HEK293 (cell line): ENCODE measurements around the gene TIRAP.

Experiments
- IKZF3 ChIP-seq: fragments of 450-650 bp; IDR thresholded peaks from 2 replicates; pipeline ENCODE4 v1.5.0; 2018; ENCODE audit warnings: missing biosample characterization, mild to moderate bottlenecking, missing genetic modification characterization, moderate library complexity
- KLF16 ChIP-seq: fragments of 450-650 bp; formaldehyde crosslinking; IDR thresholded peaks from 2 replicates; pipeline ENCODE4 v1.5.1; 2017; ENCODE audit warnings: missing biosample characterization, missing genetic modification characterization
- KLF8 ChIP-seq: fragments of 450-650 bp; formaldehyde crosslinking; IDR thresholded peaks from 2 replicates; pipeline ENCODE4 v1.5.1; 2016; ENCODE audit warnings: missing biosample characterization, missing genetic modification characterization
- MZF1 ChIP-seq: fragments of 450-650 bp; formaldehyde crosslinking; IDR thresholded peaks from 2 replicates; pipeline ENCODE4 v1.5.1; 2017; ENCODE audit warnings: missing biosample characterization, missing genetic modification characterization, borderline replicate concordance
- REPIN1 ChIP-seq: fragments of 450-650 bp; formaldehyde crosslinking; IDR thresholded peaks from 2 replicates; pipeline ENCODE4 v1.5.1; 2017; ENCODE audit warnings: missing biosample characterization, missing genetic modification characterization, low read depth
- SP2 ChIP-seq: fragments of 450-650 bp; formaldehyde crosslinking; IDR thresholded peaks from 2 replicates; pipeline ENCODE4 v1.5.1; 2016; ENCODE audit warnings: missing biosample characterization, missing genetic modification characterization
- SP3 ChIP-seq: fragments of 450-650 bp; formaldehyde crosslinking; IDR thresholded peaks from 2 replicates; pipeline ENCODE4 v1.5.1; 2016; ENCODE audit warnings: missing biosample characterization, missing genetic modification characterization
- YY2 ChIP-seq: fragments of 450-650 bp; formaldehyde crosslinking; IDR thresholded peaks from 2 replicates; pipeline ENCODE4 v1.5.1; 2016; ENCODE audit warnings: missing biosample characterization, missing genetic modification characterization
- ZBTB20 ChIP-seq: fragments of 450-650 bp; formaldehyde crosslinking; IDR thresholded peaks from 2 replicates; pipeline ENCODE4 v1.5.1; 2016; ENCODE audit warnings: missing biosample characterization, missing genetic modification characterization
- ZFP41 ChIP-seq: fragments of 450-650 bp; formaldehyde crosslinking; IDR thresholded peaks from 2 replicates; pipeline ENCODE4 v1.5.1; 2016; ENCODE audit warnings: missing biosample characterization, missing genetic modification characterization, borderline replicate concordance
- ZIC2 ChIP-seq: fragments of 450-650 bp; formaldehyde crosslinking; IDR thresholded peaks from 2 replicates; pipeline ENCODE4 v1.5.1; 2016; ENCODE audit warnings: missing biosample characterization, missing genetic modification characterization
- ZNF112 ChIP-seq: fragments of 450-650 bp; formaldehyde crosslinking; IDR thresholded peaks from 2 replicates; pipeline ENCODE4 v1.5.0; 2017; ENCODE audit warnings: missing biosample characterization, missing genetic modification characterization
- ZNF132 ChIP-seq: fragments of 450-650 bp; formaldehyde crosslinking; IDR thresholded peaks from 2 replicates; pipeline ENCODE4 v1.5.1; 2017; ENCODE audit warnings: missing biosample characterization, missing genetic modification characterization, borderline replicate concordance
- ZNF174 ChIP-seq: fragments of 450-650 bp; formaldehyde crosslinking; IDR thresholded peaks from 2 replicates; pipeline ENCODE4 v1.5.0; 2017; ENCODE audit warnings: missing biosample characterization, mild to moderate bottlenecking, missing genetic modification characterization
- ZNF302 ChIP-seq: fragments of 450-650 bp; formaldehyde crosslinking; IDR thresholded peaks from 2 replicates; pipeline ENCODE4 v1.5.1; 2016; ENCODE audit warnings: missing biosample characterization, missing genetic modification characterization, low read depth
- ZNF37A ChIP-seq: fragments of 450-650 bp; IDR thresholded peaks from 2 replicates; pipeline ENCODE4 v1.5.1; 2018; ENCODE audit warnings: missing biosample characterization, missing genetic modification characterization
- ZNF423 ChIP-seq: fragments of 450-650 bp; formaldehyde crosslinking; IDR thresholded peaks from 2 replicates; pipeline ENCODE4 v1.5.1; 2016; ENCODE audit warnings: missing biosample characterization, missing genetic modification characterization
- ZNF510 ChIP-seq: fragments of 450-650 bp; formaldehyde crosslinking; IDR thresholded peaks from 2 replicates; pipeline ENCODE4 v1.5.1; 2018; ENCODE audit warnings: mild to moderate bottlenecking, missing genetic modification characterization, missing biosample characterization; ENCODE audit not compliant: insufficient replicate concordance
- ZNF513 ChIP-seq: fragments of 450-650 bp; IDR thresholded peaks from 2 replicates; pipeline ENCODE4 v1.5.1; 2018; ENCODE audit warnings: missing biosample characterization, missing genetic modification characterization
- ZNF530 ChIP-seq: fragments of 450-650 bp; formaldehyde crosslinking; IDR thresholded peaks from 2 replicates; pipeline ENCODE4 v1.5.1; 2016; ENCODE audit warnings: low read depth, missing biosample characterization, missing genetic modification characterization
- ZNF580 ChIP-seq: fragments of 450-650 bp; formaldehyde crosslinking; IDR thresholded peaks from 2 replicates; pipeline ENCODE4 v1.5.1; 2016; ENCODE audit warnings: missing biosample characterization, missing genetic modification characterization
- ZNF654 ChIP-seq: fragments of 450-650 bp; formaldehyde crosslinking; IDR thresholded peaks from 2 replicates; pipeline ENCODE4 v1.5.1; 2016; ENCODE audit warnings: low read depth, missing biosample characterization, missing genetic modification characterization
- ZNF791 ChIP-seq: fragments of 450-650 bp; formaldehyde crosslinking; IDR thresholded peaks from 2 replicates; pipeline ENCODE4 v1.5.1; 2016; ENCODE audit warnings: missing biosample characterization, missing genetic modification characterization
- ZNF792 ChIP-seq: fragments of 450-650 bp; formaldehyde crosslinking; IDR thresholded peaks from 2 replicates; pipeline ENCODE4 v1.5.1; 2016; ENCODE audit warnings: missing biosample characterization, missing genetic modification characterization
- ZNF830 ChIP-seq: fragments of 450-650 bp; IDR thresholded peaks from 2 replicates; pipeline ENCODE4 v1.5.0; 2018; ENCODE audit warnings: missing biosample characterization, missing genetic modification characterization, low read depth, mild to moderate bottlenecking, moderate library complexity
- ZSCAN23 ChIP-seq: fragments of 450-650 bp; formaldehyde crosslinking; IDR thresholded peaks from 2 replicates; pipeline ENCODE4 v1.5.1; 2016; ENCODE audit warnings: missing biosample characterization, missing genetic modification characterization
- ZSCAN30 ChIP-seq: fragments of 450-650 bp; IDR thresholded peaks from 2 replicates; pipeline ENCODE4 v1.5.1; 2018; ENCODE audit warnings: missing biosample characterization, mild to moderate bottlenecking, missing genetic modification characterization, moderate library complexity
- ZXDB ChIP-seq: fragments of 450-650 bp; formaldehyde crosslinking; IDR thresholded peaks from 2 replicates; pipeline ENCODE4 v1.5.1; 2016; ENCODE audit warnings: missing biosample characterization, missing genetic modification characterization
- TF ChIP-seq, protein P1 (sequence below): fragments of 450-650 bp; formaldehyde crosslinking; conservative IDR thresholded peaks from 2 replicates; pipeline ENCODE4 v1.5.1; 2016; ENCODE audit warnings: low read depth, missing biosample characterization, missing genetic modification characterization
- TF ChIP-seq, protein P2 (sequence below): fragments of 450-650 bp; formaldehyde crosslinking; IDR thresholded peaks from 2 replicates; pipeline ENCODE4 v1.5.1; 2016; ENCODE audit warnings: missing biosample characterization, missing genetic modification characterization, borderline replicate concordance

The TIRAP gene

GRCh38 chr11:126282736-126283591, at the start of gene TIRAP (continued):
- TF ChIP-seq ZNF513 (tag by site-specific recombination) (no peak), ZNF510 (tag by site-specific recombination) (no peak), REPIN1 (tag by site-specific recombination) (no peak), ZNF580 (no peak), YY2 (no peak), IKZF3 (tag by site-specific recombination) (peak; percentile 42), KLF8 (no peak), KLF16 (tag by site-specific recombination) (no peak), MZF1 (tag by site-specific recombination) (no peak), ZNF174 (no peak), SP3 (tag by site-specific recombination) (0 out of 2 replicates have a peak, but pooled peaks have one; percentile 21), ZFP41 (tag by site-specific recombination) (no peak), ZNF792 (tag by site-specific recombination) (no peak), ZNF37A (tag by site-specific recombination) (no peak), ZSCAN30 (tag by site-specific recombination) (0 out of 2 replicates have a peak, but pooled peaks have one; percentile 10), ZNF423 (tag by site-specific recombination) (no peak), ZBTB20 (tag by site-specific recombination) (peak; percentile 62), ZSCAN23 (no peak), ZNF302 (tag by site-specific recombination) (no peak), ZNF830 (tag by site-specific recombination) (no peak), ZNF791 (no peak), ZNF530 (no peak), ZNF112 (tag by site-specific recombination) (no peak), ZIC2 (tag by site-specific recombination) (no peak), ZNF132 (tag by site-specific recombination) (no peak), ZNF654 (tag by site-specific recombination) (no peak), SP2 (tag by site-specific recombination) (peak; percentile 25; the same call in 1 of the 2 replicates), ZXDB (peak; percentile 56)
- TF ChIP-seq, protein P1, sequence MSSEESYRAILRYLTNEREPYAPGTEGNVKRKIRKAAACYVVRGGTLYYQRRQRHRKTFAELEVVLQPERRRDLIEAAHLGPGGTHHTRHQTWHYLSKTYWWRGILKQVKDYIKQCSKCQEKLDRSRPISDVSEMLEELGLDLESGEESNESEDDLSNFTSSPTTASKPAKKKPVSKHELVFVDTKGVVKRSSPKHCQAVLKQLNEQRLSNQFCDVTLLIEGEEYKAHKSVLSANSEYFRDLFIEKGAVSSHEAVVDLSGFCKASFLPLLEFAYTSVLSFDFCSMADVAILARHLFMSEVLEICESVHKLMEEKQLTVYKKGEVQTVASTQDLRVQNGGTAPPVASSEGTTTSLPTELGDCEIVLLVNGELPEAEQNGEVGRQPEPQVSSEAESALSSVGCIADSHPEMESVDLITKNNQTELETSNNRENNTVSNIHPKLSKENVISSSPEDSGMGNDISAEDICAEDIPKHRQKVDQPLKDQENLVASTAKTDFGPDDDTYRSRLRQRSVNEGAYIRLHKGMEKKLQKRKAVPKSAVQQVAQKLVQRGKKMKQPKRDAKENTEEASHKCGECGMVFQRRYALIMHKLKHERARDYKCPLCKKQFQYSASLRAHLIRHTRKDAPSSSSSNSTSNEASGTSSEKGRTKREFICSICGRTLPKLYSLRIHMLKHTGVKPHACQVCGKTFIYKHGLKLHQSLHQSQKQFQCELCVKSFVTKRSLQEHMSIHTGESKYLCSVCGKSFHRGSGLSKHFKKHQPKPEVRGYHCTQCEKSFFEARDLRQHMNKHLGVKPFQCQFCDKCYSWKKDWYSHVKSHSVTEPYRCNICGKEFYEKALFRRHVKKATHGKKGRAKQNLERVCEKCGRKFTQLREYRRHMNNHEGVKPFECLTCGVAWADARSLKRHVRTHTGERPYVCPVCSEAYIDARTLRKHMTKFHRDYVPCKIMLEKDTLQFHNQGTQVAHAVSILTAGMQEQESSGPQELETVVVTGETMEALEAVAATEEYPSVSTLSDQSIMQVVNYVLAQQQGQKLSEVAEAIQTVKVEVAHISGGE (tag by site-specific recombination): peak; percentile 63
- TF ChIP-seq, protein P2, sequence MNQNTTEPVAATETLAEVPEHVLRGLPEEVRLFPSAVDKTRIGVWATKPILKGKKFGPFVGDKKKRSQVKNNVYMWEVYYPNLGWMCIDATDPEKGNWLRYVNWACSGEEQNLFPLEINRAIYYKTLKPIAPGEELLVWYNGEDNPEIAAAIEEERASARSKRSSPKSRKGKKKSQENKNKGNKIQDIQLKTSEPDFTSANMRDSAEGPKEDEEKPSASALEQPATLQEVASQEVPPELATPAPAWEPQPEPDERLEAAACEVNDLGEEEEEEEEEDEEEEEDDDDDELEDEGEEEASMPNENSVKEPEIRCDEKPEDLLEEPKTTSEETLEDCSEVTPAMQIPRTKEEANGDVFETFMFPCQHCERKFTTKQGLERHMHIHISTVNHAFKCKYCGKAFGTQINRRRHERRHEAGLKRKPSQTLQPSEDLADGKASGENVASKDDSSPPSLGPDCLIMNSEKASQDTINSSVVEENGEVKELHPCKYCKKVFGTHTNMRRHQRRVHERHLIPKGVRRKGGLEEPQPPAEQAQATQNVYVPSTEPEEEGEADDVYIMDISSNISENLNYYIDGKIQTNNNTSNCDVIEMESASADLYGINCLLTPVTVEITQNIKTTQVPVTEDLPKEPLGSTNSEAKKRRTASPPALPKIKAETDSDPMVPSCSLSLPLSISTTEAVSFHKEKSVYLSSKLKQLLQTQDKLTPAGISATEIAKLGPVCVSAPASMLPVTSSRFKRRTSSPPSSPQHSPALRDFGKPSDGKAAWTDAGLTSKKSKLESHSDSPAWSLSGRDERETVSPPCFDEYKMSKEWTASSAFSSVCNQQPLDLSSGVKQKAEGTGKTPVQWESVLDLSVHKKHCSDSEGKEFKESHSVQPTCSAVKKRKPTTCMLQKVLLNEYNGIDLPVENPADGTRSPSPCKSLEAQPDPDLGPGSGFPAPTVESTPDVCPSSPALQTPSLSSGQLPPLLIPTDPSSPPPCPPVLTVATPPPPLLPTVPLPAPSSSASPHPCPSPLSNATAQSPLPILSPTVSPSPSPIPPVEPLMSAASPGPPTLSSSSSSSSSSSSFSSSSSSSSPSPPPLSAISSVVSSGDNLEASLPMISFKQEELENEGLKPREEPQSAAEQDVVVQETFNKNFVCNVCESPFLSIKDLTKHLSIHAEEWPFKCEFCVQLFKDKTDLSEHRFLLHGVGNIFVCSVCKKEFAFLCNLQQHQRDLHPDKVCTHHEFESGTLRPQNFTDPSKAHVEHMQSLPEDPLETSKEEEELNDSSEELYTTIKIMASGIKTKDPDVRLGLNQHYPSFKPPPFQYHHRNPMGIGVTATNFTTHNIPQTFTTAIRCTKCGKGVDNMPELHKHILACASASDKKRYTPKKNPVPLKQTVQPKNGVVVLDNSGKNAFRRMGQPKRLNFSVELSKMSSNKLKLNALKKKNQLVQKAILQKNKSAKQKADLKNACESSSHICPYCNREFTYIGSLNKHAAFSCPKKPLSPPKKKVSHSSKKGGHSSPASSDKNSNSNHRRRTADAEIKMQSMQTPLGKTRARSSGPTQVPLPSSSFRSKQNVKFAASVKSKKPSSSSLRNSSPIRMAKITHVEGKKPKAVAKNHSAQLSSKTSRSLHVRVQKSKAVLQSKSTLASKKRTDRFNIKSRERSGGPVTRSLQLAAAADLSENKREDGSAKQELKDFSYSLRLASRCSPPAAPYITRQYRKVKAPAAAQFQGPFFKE (tag by site-specific recombination): no peak
